ENCODE measurements around the gene WSB2.
A peak's percentile ranks its signal among the peaks of the same experiment; 100 is the strongest.
"Not testable (repeated sequence)": the region's sequence is repeated elsewhere in the genome, so short reads cannot be mapped to it uniquely, and the experiment has no call there.

Gene WSB2

DNA sequence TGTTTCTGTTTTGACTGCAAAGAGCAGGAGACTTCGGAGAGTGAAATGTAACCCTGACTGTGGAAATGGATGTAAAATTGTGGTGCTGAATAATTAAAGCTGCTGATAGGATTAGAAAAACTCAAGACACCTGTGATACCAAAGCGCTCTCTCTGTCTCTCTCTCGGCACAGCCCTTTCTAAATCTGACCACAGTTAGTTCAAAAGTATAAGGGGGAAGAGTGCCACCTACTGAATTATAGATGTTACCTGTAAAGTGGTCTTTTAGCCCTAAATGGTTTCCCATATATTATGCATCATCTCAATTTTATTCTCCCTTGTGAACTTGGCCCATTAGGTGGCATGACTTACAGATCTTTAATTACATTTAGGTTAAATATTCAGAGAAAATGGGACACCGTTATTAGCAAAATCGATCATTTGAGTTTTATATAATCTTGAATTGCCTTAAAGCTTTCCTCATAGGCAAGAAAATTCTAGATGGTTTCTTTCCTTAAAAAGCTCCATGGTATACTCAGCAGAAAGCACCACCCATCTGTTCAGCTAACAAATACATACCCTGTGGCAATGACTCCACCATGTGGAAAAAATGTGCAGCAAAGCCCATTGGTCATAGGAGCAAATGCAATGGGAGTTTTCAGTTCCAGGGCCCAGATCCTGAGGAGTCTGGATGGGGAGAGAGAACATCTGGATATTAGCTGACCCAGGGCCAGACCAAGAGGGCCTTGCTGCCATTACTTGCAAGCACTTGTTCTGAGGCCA lies 26.4 kb downstream of the WSB2 start:
- DNase-seq = no peak

DNA sequence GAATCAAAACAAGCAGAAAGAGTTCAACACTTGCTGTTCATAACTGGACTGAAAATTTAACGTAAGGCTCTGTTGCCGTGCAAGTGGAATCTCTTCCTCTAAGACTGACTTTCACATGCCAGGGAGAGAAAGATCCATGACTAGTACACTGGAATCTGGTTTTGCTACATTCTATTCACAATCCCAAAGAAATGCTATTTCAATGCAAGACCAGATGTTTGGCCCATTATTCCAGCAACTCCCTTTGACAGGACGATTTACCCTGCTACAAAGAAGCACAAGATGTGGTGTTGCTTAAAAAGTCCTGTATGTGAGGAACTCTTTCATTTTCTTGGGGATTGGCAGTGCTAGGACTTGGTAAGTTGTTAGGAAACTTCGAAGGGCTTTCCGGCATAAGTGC lies 27.1 kb downstream of the WSB2 start:
- DNase-seq = no peak

DNA sequence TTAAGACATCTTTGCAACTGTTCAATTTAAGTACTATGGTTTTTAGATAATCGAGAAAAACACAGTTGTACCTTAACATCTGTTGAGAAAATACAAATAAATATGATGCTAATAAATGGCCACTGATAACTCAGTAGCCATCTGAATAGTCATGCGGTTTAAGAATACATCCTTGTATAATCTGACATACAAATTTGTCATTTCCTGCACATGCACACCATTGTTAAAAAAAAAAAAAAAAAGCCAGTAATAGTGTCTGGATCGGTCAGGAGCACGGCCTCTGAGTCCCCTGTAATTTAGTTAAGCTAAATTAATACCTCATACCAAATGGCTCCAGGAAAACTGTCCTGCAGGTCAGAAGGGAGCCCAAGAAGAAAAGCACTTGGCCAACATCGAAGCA lies 27.7 kb downstream of the WSB2 start:
- no peak for DNase-seq

DNA sequence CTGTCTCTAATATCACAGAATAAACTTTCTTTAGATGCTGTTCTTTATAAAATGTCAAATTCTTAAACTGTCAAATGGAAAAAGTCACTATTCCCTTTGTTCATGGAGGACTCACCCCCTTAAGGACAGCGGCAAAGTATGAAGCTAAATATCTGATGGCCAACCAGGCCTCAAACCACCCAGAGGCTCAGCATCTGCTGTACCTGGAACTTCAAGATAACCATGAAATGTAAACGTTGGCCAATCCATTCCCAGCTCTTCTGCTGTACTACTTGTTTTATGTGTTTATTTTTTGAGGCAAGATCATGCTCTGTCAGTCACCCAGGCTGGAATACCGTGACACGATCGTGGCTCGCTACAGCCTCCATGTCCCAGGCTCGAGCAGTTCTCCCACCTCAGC lies 28.8 kb downstream of the WSB2 start:
- DNase-seq = no peak

DNA sequence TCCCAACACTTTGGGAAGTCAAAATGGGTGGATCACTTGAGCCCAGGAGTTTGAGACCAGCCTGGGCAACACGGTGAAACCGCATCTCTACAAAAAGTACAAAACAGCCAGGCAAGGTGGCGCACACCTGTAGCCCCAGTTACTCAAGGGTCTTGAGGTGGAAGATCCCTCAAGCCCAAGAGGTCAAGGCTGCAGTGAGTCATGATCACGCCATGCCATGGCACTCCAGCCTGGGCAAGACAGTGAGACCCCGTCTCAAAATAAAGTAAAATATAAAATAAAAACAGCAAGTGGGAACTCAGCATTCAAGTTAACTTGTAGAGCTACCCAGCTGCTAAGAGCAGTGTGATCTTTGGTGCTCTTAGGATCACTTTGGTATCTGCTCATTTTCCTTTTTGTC lies 31.8 kb downstream of the WSB2 start:
- DNase-seq = no peak

DNA sequence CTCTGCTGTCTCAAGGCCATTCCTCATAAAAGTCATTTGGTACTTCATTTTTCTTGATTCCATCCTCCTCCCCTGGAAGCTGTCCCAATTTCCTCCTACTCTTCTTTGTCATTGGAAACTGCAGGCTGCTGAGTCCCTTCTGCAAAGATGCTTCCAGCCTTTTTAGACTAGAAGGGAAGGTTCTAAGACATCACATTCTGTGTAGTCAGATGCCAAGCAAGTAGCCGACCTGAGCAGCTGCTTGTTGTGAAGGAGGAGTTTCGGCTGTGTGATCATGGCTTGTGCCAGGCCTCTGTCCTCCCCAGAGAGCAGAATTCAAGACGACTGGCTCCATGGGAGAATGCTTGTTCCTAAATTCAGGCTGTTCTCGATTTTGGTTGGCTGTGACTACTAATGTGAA lies 35.8 kb downstream of the WSB2 start:
- no peak for DNase-seq

DNA sequence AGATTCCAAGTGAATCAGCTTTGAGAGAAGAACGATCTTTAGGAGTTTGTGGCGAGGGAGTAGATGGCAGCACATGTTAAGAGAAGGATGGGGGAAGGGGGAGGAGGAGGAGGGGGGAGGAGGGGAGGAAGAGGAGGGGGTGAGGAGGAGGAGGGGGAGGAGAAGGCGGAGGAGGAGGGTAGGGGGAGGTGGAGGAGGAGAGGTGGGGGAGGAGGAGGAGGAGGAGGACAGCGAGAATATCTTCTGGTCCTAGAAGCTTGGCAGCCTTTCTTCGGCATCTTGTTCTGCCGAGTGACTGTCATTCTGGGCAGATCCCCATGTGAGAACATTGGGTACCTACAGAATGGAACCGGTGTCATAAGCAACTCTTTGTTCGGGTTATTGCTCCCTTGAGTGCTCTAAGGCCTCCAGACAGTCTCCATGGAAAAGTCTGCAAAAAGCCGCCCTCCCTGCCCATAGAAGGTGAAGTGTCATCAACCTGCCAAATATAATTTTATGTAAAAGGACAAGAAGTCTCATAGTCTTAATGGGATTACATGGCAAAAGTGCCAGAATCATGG lies 37.6 kb downstream of the WSB2 start:
- no peak for DNase-seq

DNA sequence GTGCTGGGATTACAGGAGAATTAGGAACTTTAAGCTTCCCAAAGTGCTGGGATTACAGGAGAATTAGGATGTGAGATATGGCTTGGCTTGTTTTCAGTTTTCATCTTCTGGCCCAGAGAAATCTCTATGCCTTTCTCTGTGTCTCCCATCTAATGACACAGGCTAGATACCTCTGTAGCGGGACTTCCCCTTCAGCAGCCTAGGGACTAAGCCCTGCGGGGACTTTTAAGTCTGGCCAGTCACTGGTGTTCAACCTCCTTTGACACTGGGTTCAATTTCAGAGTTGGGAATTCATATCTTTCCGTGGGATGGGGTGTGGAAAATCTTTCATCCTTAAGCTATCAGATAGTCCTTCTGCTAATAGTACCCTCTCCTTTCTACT lies 38.3 kb downstream of the WSB2 start:
- DNase-seq = no peak

DNA sequence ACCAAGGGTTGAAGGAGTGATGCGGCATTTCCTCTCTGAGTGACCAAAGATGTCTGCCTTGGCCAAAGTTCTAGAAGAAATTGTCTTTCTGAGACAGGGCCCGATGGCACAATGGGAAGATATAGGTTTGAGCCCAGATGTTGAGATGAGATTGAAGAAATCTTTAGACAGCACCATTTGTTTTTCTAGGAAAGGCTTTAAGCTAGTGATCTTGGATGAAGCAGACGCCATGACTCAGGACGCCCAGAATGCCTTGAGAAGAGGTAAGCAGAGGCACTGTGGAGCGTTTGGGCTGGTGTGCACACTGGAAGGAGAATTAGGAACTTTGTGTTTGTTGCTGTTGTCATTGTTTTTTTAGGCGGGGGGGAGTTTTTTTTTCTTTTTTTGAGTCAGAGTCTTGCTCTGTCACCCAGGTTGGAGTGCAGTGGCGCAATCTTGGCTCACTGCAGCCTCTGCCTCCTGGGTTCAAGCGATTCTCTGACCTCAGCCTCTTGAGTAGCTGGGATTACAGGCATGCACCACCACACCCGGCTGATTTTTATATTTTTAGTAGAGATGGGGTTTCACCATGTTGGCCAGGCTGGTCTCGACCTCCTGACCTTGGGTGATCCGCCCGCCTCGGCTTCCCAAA lies 38.8 kb downstream of the WSB2 start:
- DNase-seq = not testable (repeated sequence)

DNA sequence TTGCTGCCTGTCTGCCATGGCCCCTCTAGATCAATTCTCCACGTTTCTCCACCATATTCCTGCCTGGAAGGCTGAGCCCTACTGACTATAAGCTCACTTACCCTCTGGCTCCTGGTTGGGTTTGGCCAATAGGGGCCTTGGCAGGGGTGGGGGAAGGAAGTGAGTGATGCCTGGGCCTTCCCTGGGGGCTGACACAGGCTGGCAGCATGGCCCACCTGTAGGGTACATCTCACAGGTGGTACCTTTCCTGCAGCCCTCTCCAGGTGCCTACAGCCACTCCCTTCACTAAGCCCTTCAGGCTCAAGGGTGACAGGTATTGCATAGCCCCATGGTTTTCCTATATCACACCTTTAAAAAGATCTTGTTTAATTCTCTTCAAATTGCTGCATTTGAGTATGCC lies 40.9 kb downstream of the WSB2 start:
- DNase-seq = no peak

DNA sequence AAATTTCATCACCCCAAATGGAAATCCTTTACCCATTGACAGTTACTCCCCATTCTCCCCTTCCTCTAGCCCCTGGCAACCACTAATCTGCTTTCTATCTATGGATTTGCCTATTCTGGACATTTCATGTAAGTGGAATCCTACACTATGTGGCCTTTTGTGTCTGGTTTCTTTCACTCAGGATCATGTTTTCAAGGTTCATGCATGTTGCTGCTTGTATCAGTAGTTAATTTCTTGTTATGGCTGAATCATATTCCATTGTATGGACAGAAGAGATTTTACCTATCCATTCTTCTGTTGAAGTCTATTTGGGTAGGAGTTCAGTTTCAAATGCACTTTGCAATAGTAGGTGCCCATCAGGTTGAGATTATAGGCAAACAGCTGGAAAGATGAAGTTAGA lies 43.1 kb downstream of the WSB2 start:
- no peak for DNase-seq

DNA sequence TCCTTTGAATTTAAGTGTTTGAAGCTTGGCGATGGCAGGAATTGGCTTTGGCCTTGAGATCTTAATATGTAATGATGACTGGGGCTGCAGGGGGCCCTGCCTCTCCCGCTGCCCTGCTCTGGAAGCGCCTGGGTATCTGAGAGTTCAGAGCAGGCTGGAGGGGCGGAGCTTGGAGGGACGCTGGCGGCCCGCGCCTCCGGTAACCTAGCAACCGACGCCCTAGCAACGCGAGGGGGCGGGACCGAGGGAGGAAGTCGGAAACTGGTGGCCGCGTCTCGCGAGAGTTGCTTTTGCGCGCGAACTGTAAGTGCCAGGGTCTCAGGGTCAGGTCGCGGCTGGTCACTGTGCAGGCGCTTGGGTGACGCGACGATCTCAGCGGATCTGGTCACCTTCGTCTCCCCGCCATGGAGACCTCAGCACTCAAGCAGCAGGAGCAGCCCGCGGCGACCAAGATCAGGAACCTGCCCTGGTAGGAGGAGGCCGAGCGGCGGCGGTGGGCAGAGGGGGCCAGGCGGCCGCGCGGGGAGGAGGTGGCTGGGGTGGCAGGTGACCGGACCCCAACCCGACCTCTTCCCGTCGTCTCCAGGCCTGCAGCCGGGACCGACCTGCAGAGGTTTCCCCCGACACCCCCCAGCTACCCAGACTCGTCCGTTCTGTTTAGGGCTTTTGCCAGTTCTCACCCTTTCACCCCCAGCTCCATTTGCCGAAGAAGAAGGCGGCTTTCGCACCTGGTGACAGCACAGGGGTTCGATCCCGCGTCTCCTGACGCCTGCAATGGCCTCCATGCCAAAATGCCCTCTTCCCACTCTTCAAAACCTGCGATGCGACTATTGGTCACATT lies 44.3 kb downstream of the WSB2 start, which contains the start of gene RFC5:
Gene RFC5, plus strand, starts transcription at position 280 of the 841 bp plus-strand sequence. Its CDS starts 125 bp downstream, at position 405.
- peak; percentile 97 for DNase-seq

DNA sequence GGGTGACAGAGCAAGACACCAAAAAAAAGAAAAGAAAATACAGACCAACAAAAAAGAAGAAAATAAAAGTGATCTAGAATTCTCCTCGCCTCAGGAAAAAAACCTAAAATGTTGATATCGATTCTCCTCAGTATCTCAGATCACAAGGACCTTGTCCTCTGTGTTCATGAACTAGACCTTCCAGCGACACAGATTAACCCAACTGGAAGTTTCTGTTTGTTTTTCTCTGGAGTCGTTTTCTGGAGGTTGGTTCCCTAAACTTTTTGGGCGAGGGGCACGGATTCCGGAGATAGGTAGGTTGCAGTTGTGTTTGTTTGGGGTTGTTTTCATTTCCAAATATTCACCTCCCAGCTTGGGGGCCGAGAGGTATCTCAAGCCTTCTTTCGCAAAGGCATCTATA lies 45.0 kb downstream of the WSB2 start:
- no peak for DNase-seq

DNA sequence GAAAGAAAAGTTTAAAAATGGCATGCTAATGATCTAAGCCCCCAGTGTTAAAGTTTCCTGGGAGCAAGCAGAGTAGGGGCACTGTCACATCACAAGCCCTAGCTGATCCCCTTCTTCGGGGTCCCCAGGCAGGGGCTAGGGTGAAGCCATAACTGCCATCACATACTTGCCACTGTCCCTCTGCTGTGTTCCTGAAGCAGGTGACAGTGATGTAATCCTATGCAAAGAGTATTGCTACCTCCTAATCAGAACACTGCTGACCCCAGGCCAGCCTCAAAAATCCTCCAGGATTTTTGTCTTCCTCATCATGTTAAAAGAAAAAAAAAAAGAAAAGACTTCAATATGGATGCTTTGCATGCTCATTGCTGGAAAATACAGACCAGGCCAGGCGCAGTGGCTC lies 45.7 kb downstream of the WSB2 start:
- no peak for DNase-seq

DNA sequence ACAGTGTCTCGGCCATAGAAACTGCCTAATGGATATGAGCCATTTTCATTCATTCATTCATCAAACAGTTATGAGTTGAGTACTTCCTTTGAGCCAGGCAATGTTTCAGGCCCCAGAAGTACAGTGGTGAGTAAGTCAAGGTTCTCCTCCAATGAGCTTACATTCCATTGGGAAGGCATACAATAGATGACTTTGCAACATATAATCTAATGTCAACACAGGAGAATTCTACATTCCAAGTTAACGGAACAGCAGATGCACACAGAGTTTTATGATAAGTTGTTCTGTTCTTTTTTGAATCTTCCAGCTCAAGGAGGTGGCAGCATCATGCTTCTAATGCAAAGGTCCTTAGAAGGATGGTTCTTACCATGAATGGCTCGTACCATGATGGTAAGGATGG lies 47.7 kb downstream of the WSB2 start:
- DNase-seq = no peak

DNA sequence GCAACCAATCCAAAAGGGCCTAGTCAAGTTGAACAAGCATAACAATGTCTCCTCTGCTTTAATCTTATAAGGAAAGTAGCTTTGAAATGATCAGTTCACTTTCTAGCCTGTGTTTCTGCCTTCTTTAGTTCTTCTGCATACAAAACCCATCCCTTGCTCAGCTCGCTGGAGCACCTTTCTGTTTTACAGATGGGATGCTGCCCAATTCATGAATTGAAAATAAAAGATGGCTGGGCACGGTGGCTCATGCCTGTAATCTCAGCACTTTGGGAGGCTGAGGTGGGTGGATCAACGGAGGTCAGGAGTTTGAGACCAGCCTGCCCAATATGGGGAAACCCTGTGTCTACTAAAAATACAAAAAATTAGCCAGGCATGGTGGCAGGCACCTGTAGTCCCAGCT lies 49.0 kb downstream of the WSB2 start:
- no peak for DNase-seq

DNA sequence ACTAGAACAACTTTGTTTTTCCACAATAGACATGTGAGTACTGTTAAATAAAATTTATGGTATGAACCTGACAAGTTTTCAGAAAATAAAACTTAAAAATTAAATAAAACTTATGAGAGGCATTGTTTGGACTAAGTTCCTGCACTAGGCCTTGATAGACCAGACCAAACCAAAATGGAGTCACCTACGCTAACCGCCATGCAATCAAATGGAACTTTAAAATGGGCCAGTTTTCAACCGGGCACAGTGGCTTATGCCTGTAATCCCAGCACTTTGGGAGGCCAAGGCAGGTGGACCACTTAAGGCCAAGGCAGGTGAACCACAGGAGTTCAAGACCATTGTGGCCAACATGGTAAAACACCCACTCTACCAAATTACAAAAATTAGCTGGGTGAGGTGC lies 49.6 kb downstream of the WSB2 start:
- DNase-seq = no peak

DNA sequence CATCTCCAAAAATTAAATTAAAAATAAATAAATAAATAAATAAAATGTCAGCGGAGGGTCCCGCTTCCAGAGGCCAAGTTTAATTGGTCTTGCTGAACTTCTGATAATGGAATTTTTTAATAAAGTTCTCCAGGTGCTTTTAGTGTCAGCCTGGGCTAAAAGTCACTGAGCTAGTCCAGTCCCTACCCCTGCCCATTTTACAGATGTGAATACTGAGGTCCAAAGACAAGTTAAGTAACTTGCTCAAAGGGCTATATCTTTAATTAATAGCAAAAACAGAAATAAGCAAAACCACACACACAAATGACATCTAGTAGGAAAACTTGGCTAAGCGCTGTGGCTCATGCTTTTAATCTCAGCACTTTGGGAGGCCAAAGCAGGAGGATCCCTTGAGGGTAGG lies 50.1 kb downstream of the WSB2 start:
- DNase-seq = no peak

DNA sequence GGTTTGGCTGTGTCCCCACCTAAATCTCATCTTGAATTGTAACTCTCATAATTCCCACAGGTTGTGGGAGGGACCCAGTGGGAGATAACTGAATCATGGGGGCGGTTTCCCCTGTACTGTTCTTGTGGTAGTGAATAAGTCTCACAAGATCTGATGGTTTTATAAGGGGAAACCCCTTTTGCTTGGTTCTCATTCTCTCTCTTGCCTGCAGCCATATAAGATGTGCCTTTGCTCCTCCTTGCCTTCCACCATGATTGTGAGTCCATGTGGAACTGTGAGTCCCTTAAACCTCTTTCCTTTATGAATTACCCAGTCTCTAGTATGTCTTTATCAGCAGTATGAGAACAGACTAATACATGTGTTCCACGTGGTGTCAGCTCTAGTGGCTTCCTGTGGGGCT lies 61.2 kb downstream of the WSB2 start:
- DNase-seq = not testable (repeated sequence)

DNA sequence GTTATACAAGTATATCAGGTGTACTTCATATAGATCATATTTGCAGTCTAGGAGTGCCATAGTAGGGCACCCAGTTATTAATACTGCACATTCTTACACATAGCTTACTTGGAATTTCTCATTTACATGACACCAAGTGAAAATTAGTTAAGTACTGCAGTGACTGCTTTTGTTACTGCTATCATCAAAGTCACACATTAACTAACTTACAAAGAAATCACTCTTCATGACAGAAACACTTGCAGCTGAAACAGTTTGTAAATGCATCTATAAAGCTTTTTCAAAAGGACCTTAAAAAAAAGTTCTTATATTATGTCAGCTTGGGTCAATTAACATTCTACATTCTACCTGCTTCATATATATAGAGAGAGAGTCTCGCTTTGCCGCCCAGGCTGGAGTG lies 62.3 kb downstream of the WSB2 start:
- DNase-seq = no peak

DNA sequence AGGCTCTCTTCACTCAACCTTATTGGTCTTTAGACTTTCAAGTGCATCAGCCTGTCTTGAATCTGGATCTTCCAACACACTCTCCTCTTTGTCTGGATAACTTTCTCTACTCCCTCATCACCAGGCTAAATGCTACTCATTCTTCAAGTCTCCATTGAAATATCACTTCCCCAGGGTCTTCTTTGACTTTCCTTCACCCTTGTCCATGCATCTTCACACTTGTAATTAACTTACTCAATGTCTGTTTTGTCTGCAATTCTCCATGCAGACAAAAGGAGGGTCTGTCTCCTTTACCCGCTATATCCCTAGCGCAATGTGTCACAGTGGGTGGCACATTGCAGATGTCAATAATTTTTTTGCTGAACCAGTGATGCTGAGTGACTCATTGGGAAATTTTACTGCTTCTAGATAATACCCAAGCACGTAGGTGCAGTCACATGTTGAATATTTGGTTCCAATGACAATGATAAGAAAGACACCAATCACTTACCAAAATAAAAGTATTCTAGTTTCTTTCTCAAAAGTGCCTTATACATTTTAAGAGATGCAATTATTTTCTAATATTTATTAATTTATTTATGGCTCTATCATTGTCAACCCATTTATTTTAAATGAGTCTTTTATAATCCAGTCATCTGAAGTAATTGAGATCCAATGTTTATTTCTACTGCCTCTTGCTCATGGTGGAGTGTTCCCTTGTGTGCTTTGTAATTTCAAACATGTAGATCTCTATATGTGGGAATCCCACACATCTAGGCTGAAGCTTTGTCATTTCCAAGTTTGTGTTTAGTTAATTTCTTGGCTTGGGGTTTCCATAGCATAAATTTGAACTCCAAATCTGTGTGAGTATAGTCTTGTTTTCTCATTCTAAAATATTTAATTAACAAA lies 66.2 kb downstream of the WSB2 start:
- no peak for DNase-seq

DNA sequence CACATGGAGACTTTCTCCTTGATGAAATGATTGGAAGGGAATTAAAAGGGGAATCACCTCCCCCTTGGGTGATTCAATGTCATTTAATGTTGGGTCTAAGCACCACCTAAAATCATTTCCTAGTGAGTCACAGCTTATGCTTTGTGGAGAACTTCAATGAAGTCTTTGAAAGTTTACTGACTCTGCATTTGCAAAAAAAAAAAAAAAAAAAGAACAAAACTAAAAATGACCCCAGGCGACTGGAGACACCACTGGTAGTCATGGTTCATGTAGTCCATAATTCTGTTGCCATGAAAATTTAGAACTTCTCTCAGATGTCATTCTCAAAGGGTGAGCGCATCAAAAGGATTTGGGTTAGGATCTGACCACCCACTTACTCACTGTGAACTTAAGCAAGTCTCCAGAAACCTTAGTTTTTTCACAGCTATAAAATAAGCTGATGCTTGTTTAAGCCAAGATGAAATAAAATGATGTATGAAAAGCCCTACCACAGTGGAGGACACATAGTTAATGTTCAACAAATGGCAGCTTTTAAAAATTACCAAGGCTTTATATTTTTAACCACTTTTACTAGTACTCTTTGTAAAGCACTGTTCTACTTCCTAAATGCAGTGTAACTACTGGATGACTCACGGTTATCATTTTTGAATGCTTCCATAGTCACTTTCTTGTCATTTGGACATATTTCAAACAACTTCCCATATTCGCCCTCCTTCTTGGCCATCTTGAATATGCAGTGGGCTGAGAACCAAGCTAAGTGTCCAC lies 74.1 kb downstream of the WSB2 start:
- DNase-seq = no peak
